ENCODE measurements around the gene RIMOC1.
A peak's percentile ranks its signal among the peaks of the same experiment; 100 is the strongest.

RIMOC1 gene

GRCh38 chr5:41903892-41904799 is at the start of gene RIMOC1:
Gene RIMOC1, plus strand, starts transcription at chr5:41904344. Its CDS starts 24 bp downstream, at chr5:41904368.
- DNase-seq (ENCODE audit: low read depth) = peak; percentile 100

GRCh38 chr5:41856644-41857491 is 47.3 kb upstream of the RIMOC1 start:
- peak; percentile 66 for DNase-seq (ENCODE audit: low read depth)

- no peak for DNase-seq (ENCODE audit: low read depth)
Measured at GRCh38 chr5:41857989-41858388, 46.2 kb upstream of the RIMOC1 start.

- DNase-seq (ENCODE audit: low read depth) = no peak
Measured at GRCh38 chr5:41858890-41859289, 45.3 kb upstream of the RIMOC1 start.

GRCh38 chr5:41863871-41864486 is 40.2 kb upstream of the RIMOC1 start:
- peak; percentile 53 for DNase-seq (ENCODE audit: low read depth)

- peak; percentile 20 for DNase-seq (ENCODE audit: low read depth)
Measured at GRCh38 chr5:41869151-41869723, 34.9 kb upstream of the RIMOC1 start.

GRCh38 chr5:41869724-41870626 is 34.2 kb upstream of the RIMOC1 start, which contains the start of gene OXCT1:
Gene OXCT1, minus strand, starts transcription at chr5:41870425. Its CDS starts 67 bp downstream, at chr5:41870358.
- peak; percentile 90 for DNase-seq (ENCODE audit: low read depth)

GRCh38 chr5:41870627-41871048 is 33.5 kb upstream of the RIMOC1 start:
- DNase-seq (ENCODE audit: low read depth) = no peak

- peak; percentile 8 for DNase-seq (ENCODE audit: low read depth)
Measured at GRCh38 chr5:41871852-41872251, 32.3 kb upstream of the RIMOC1 start.

GRCh38 chr5:41874512-41875060 is 29.6 kb upstream of the RIMOC1 start:
- DNase-seq (ENCODE audit: low read depth) = no peak

GRCh38 chr5:41875121-41875520 is 29.0 kb upstream of the RIMOC1 start:
- no peak for DNase-seq (ENCODE audit: low read depth)

GRCh38 chr5:41876678-41877077 is 27.5 kb upstream of the RIMOC1 start:
- DNase-seq (ENCODE audit: low read depth) = no peak

- DNase-seq (ENCODE audit: low read depth) = no peak
Measured at GRCh38 chr5:41877408-41877807, 26.7 kb upstream of the RIMOC1 start.

- DNase-seq (ENCODE audit: low read depth) = no peak
Measured at GRCh38 chr5:41878173-41878572, 26.0 kb upstream of the RIMOC1 start.

GRCh38 chr5:41878643-41879478 is 25.3 kb upstream of the RIMOC1 start:
- DNase-seq (ENCODE audit: low read depth) = no peak

- no peak for DNase-seq (ENCODE audit: low read depth)
Measured at GRCh38 chr5:41882765-41883164, 21.4 kb upstream of the RIMOC1 start.

GRCh38 chr5:41883243-41883642 is 20.9 kb upstream of the RIMOC1 start:
- no peak for DNase-seq (ENCODE audit: low read depth)

- no peak for DNase-seq (ENCODE audit: low read depth)
Measured at GRCh38 chr5:41883936-41884335, 20.2 kb upstream of the RIMOC1 start.

- DNase-seq (ENCODE audit: low read depth) = no peak
Measured at GRCh38 chr5:41885286-41885685, 18.9 kb upstream of the RIMOC1 start.
